ENCODE results near the gene XDH.

- TF ChIP-seq EZH2phosphoT487 (IDR thresholded peaks at IDR 0.05; ENCODE audit: insufficient read depth, low read depth): no peak
- no peak for TF ChIP-seq EZH2 (IDR thresholded peaks at IDR 0.05; ENCODE audit: insufficient read depth, poor library complexity, severe bottlenecking)
Measured at GRCh38 chr2:31363956-31364750, 50.4 kb downstream of the XDH start.

Measured in GM23248 (cell line).